ENCODE data around the gene ST6GALNAC1. TPM values are rescaled to one million over a fixed set of nuclear protein-coding genes. Genes with fewer than 3 reads are reported as not detected.

ST6GALNAC1 gene
- total RNA-seq, 2 experiments from 2014 or later: 1.4 to 2.1 TPM

GRCh38 chr17:76576189-76576588 is 67.4 kb downstream of the ST6GALNAC1 start:
- Mint-ChIP-seq H3K4me3 (no peak overlapping the region), H3K36me3 (ENCODE audit: low read depth) (no peaks in the 10 kb centered on the region), H3K27me3 (no peaks in the 10 kb centered on the region), H3K9me3 (no peaks in the 10 kb centered on the region), H3K4me1 (peaks cover 3% of the 10 kb centered on the region), H3K27ac (no peak overlapping the region)
- ChIA-PET CTCF (interaction anchor here (0.6 to 1.3 kb wide), 3 partner anchors 10 to 408 kb away, joined by 3 to 4 read pairs (median 3); no protein-coding TSS in a partner anchor), POLR2A (no interaction called here)
- no peak for DNase-seq

- no peaks in the 10 kb centered on the region for H3K27me3 Mint-ChIP-seq
- no peak for DNase-seq
- H3K4me3 Mint-ChIP-seq: no peak overlapping the region
- H3K4me1 Mint-ChIP-seq: peaks cover 3% of the 10 kb centered on the region
- H3K27ac Mint-ChIP-seq: no peak overlapping the region
- no peaks in the 10 kb centered on the region for H3K9me3 Mint-ChIP-seq
- CTCF ChIA-PET: interaction anchor here (0.6 to 1.3 kb wide), 3 partner anchors 9 to 409 kb away, joined by 3 to 4 read pairs (median 3); no protein-coding TSS in a partner anchor
- no peaks in the 10 kb centered on the region for H3K36me3 Mint-ChIP-seq (ENCODE audit: low read depth)
- POLR2A ChIA-PET: no interaction called here
Observed at GRCh38 chr17:76575570-76575969, 68.0 kb downstream of the ST6GALNAC1 start.

Other genes with a start within 250 kb of the ST6GALNAC1 start
- 10 to 100 TPM; 30.5 to 31.3 TPM for gene UBE2O, start 190.6 kb downstream of the ST6GALNAC1 start, total RNA-seq
- gene AANAT, start 176.2 kb downstream of the ST6GALNAC1 start, total RNA-seq: not detected
- 10 to 100 TPM; 37.1 to 41.6 TPM for gene RHBDF2, start 142.3 kb downstream of the ST6GALNAC1 start, total RNA-seq
- not detected for gene CYGB, start 106.0 kb downstream of the ST6GALNAC1 start, total RNA-seq
- gene PRCD, start 103.7 kb downstream of the ST6GALNAC1 start, total RNA-seq: not detected
- gene ST6GALNAC2, start 57.9 kb downstream of the ST6GALNAC1 start, total RNA-seq: not detected
- 10 to 100 TPM; 25.7 to 27.3 TPM for gene MXRA7, start 67.2 kb upstream of the ST6GALNAC1 start, total RNA-seq
- 10 to 100 TPM; 42.9 to 51.3 TPM for gene JMJD6, start 82.8 kb upstream of the ST6GALNAC1 start, total RNA-seq
- 10 to 100 TPM; 33.0 to 35.7 TPM for gene METTL23, start 83.1 kb upstream of the ST6GALNAC1 start, total RNA-seq
- gene SRSF2, start 93.6 kb upstream of the ST6GALNAC1 start, total RNA-seq: 100 to 1,000 TPM; 398 to 443 TPM
- gene MFSD11, start 94.4 kb upstream of the ST6GALNAC1 start, total RNA-seq: 10 to 100 TPM; 21.8 to 27.7 TPM
- gene MGAT5B, start 224.6 kb upstream of the ST6GALNAC1 start, total RNA-seq: under 1 TPM; 0.12 to 0.45 TPM

Data from activated CD4-positive, alpha-beta T cell treated with anti-CD3 and anti-CD28 coated beads, Interleukin-2, amount 10 ng/mL, durations not matched to agents 7 days and 5 days (primary cell).